ENCODE measurements around the gene ALK. TPM values are rescaled to one million over a fixed set of nuclear protein-coding genes. Genes with fewer than 3 reads are reported as not detected.

ALK gene
- total and polyA plus RNA-seq, 10 of the 15 experiments (the other 5 are each of a cell fraction or from before 2014, with no cell fraction given) = 0.11 TPM; not detected in 9

GRCh38 chr2:29865512-29865911 is 55.9 kb downstream of the ALK start:
- no peak overlapping the region for H2AFZ ChIP-seq (ENCODE audit: control insufficient read depth, low read depth, low read length)
- in situ Hi-C loops (cut with MboI) (no loop called here), intact Hi-C loops (cut with micrococcal nuclease; ENCODE audit: unreplicated experiment) (no loop called here)
- DNase-seq (ENCODE audit: low read depth, low spot score) (peak; percentile 12), FAIRE-seq (peak; percentile 57), ATAC-seq (peak; percentile 80)
- no TSS peak for BruUV-seq (replicated peaks)
- ChIA-PET SMC1A (ENCODE audit: uncharacterized antibody, unreplicated experiment) (interaction anchor here (0.7 kb wide), 1 partner anchor 18 kb away, joined by 3 read pairs; no protein-coding TSS in a partner anchor), RAD21 (ENCODE audit: unreplicated experiment) (no interaction called here), POLR2A (no interaction called here), CTCF (no interaction called here)
- H3K27me3 ChIP-seq (replicated peaks in 1 of 2; ENCODE audit: control insufficient read depth in 2 of 2, insufficient read depth in 2 of 2, low read length in 1 of 2) = no peaks in the 10 kb centered on the region
- H3K4me2 ChIP-seq (ENCODE audit: control insufficient read depth, insufficient read depth) = no peak overlapping the region
- no peak overlapping the region for H3K9ac ChIP-seq (ENCODE audit: control insufficient read depth, insufficient read depth, low read length)
- no peak for TF ChIP-seq BRCA1 (IDR thresholded peaks at IDR 0.05; ENCODE audit: low read depth, low read length)
- TF ChIP-seq EED (IDR thresholded peaks at IDR 0.05; ENCODE audit: low read depth) = 0 out of 2 replicates have a peak, but pooled peaks have one; percentile 27
- no peak for TF ChIP-seq IKZF1 (conservative IDR thresholded peaks at IDR 0.05)
- TF ChIP-seq, protein P1, sequence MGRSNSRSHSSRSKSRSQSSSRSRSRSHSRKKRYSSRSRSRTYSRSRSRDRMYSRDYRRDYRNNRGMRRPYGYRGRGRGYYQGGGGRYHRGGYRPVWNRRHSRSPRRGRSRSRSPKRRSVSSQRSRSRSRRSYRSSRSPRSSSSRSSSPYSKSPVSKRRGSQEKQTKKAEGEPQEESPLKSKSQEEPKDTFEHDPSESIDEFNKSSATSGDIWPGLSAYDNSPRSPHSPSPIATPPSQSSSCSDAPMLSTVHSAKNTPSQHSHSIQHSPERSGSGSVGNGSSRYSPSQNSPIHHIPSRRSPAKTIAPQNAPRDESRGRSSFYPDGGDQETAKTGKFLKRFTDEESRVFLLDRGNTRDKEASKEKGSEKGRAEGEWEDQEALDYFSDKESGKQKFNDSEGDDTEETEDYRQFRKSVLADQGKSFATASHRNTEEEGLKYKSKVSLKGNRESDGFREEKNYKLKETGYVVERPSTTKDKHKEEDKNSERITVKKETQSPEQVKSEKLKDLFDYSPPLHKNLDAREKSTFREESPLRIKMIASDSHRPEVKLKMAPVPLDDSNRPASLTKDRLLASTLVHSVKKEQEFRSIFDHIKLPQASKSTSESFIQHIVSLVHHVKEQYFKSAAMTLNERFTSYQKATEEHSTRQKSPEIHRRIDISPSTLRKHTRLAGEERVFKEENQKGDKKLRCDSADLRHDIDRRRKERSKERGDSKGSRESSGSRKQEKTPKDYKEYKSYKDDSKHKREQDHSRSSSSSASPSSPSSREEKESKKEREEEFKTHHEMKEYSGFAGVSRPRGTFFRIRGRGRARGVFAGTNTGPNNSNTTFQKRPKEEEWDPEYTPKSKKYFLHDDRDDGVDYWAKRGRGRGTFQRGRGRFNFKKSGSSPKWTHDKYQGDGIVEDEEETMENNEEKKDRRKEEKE (IDR thresholded peaks at IDR 0.05) = no peak
- no peak for TF ChIP-seq CBFB (IDR thresholded peaks at IDR 0.05; ENCODE audit: low read depth)
- TF ChIP-seq RUNX3 (IDR thresholded peaks at IDR 0.05; ENCODE audit: low read length) = peak; percentile 63
- TF ChIP-seq FOXK2 (IDR thresholded peaks at IDR 0.05) = no peak
- TF ChIP-seq SUPT20H (IDR thresholded peaks at IDR 0.05; ENCODE audit: borderline replicate concordance, control insufficient read depth, low read depth, low read length) = no peak
- TF ChIP-seq, protein P2, sequence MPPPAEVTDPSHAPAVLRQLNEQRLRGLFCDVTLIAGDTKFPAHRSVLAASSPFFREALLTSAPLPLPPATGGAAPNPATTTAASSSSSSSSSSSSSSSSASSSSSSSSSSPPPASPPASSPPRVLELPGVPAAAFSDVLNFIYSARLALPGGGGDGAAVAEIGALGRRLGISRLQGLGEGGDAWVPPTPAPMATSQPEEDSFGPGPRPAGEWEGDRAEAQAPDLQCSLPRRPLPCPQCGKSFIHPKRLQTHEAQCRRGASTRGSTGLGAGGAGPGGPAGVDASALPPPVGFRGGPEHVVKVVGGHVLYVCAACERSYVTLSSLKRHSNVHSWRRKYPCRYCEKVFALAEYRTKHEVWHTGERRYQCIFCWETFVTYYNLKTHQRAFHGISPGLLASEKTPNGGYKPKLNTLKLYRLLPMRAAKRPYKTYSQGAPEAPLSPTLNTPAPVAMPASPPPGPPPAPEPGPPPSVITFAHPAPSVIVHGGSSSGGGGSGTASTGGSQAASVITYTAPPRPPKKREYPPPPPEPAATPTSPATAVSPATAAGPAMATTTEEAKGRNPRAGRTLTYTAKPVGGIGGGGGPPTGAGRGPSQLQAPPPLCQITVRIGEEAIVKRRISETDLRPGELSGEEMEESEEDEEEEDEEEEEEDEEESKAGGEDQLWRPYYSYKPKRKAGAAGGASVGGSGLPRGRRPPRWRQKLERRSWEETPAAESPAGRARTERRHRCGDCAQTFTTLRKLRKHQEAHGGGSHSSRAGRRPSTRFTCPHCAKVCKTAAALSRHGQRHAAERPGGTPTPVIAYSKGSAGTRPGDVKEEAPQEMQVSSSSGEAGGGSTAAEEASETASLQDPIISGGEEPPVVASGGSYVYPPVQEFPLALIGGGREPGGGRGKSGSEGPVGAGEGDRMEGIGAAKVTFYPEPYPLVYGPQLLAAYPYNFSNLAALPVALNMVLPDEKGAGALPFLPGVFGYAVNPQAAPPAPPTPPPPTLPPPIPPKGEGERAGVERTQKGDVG (CRISPR knock-in tag; IDR thresholded peaks at IDR 0.05) = no peak
- no peak for TF ChIP-seq RB1 (IDR thresholded peaks at IDR 0.05; ENCODE audit: borderline replicate concordance)
- TF ChIP-seq IRF4 (IDR thresholded peaks at IDR 0.05; ENCODE audit: low read depth, low read length) = 0 out of 2 replicates have a peak, but pooled peaks have one; percentile 32
- H3K4me1 ChIP-seq (ENCODE audit: control insufficient read depth, insufficient read depth, low read length) = peaks cover 6% of the 10 kb centered on the region
- no peak overlapping the region for H3K4me3 ChIP-seq
- H3K9me3 ChIP-seq (replicated peaks; ENCODE audit: control insufficient read depth, insufficient read depth, low read length) = no peaks in the 10 kb centered on the region
- H3K36me3 ChIP-seq (ENCODE audit: control insufficient read depth in 2 of 2, insufficient read depth in 2 of 2, low read length in 1 of 2) = no peaks in the 10 kb centered on the region
- no peaks in the 10 kb centered on the region for H4K20me1 ChIP-seq (ENCODE audit: control insufficient read depth, insufficient read depth)
- WGBS (ENCODE audit: insufficient coverage, insufficient replicate concordance, low lambda C conversion rate, missing lambda C conversion rate) = 0% methylated on average over 1 of the region's 1 CpG
- no peak overlapping the region for H3K27ac ChIP-seq (ENCODE audit: control insufficient read depth, insufficient read depth)
- H3K79me2 ChIP-seq (ENCODE audit: control insufficient read depth, insufficient read depth, low read length) = no peaks in the 10 kb centered on the region

All from GM12878 (cell line).